Measurements from ENCODE around the gene PIGM. TPM values are rescaled to one million over a fixed set of nuclear protein-coding genes. Genes with fewer than 3 reads are reported as not detected.

PIGM gene
- total and polyA plus RNA-seq, 2 experiments from 2014 or later, result 5.0 TPM

DNA sequence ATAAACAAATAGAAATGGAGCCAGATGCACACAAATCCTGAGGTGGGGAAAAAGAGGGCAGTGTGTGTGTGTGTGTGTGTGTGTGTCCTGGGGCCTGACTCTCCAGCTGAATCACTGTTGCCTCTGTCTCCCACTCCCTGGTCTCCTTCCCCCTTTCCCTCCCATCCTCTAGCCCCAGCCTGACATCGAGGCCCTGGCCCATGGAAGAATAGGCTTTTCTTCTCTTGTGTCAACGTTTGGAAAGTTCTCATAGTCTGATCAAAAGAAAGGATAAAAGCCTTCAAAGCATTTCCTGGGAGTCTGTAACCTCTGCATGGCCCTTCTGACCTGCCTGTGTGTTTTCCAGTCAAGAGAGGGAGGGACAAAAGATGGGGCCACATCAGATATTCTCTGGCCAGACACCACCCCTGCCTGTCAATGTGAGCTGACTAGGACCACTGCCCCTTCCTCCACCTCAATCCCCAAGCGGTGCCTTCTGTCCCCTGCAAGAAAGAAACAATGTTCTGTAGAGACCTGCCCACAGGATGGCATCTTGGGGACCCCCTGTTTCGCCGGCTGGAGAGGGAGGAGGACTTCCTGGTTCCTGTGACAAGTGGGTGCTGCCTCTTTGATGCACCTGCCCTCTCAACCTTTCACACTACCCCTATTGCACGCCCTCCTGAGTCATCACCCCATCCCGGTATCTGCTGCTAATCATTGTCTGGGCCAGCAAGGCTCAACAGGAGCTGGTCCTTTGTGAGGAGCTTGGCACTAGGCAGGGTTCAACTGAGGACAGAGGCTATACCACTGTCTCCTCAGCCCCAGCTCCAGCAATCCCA, 22.0 kb upstream of the PIGM start:
- TF ChIP-seq ZNF114 (CRISPR knock-in tag; IDR thresholded peaks at IDR 0.05) (no peak), EZH2 (IDR thresholded peaks at IDR 0.05; ENCODE audit: low read depth, unreplicated experiment) (no peak), ZNF331 (CRISPR knock-in tag; IDR thresholded peaks at IDR 0.05; ENCODE audit: low read depth) (no peak), EZH2phosphoT487 (IDR thresholded peaks at IDR 0.05; ENCODE audit: unreplicated experiment) (no peak), JUNB (IDR thresholded peaks at IDR 0.05; ENCODE audit: unreplicated experiment) (no peak), NANOG (IDR thresholded peaks at IDR 0.05; ENCODE audit: borderline replicate concordance) (no peak), CREB1 (CRISPR knock-in tag; IDR thresholded peaks at IDR 0.05; ENCODE audit: low read depth) (no peak)
- TF ChIP-seq, protein P1, sequence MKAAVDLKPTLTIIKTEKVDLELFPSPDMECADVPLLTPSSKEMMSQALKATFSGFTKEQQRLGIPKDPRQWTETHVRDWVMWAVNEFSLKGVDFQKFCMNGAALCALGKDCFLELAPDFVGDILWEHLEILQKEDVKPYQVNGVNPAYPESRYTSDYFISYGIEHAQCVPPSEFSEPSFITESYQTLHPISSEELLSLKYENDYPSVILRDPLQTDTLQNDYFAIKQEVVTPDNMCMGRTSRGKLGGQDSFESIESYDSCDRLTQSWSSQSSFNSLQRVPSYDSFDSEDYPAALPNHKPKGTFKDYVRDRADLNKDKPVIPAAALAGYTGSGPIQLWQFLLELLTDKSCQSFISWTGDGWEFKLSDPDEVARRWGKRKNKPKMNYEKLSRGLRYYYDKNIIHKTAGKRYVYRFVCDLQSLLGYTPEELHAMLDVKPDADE (IDR thresholded peaks at IDR 0.05), result no peak
- TF ChIP-seq, protein P2, sequence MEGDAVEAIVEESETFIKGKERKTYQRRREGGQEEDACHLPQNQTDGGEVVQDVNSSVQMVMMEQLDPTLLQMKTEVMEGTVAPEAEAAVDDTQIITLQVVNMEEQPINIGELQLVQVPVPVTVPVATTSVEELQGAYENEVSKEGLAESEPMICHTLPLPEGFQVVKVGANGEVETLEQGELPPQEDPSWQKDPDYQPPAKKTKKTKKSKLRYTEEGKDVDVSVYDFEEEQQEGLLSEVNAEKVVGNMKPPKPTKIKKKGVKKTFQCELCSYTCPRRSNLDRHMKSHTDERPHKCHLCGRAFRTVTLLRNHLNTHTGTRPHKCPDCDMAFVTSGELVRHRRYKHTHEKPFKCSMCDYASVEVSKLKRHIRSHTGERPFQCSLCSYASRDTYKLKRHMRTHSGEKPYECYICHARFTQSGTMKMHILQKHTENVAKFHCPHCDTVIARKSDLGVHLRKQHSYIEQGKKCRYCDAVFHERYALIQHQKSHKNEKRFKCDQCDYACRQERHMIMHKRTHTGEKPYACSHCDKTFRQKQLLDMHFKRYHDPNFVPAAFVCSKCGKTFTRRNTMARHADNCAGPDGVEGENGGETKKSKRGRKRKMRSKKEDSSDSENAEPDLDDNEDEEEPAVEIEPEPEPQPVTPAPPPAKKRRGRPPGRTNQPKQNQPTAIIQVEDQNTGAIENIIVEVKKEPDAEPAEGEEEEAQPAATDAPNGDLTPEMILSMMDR (conservative IDR thresholded peaks at IDR 0.05; ENCODE audit: low read depth in 2 of 2), result no peak
- Mint-ChIP-seq H3K4me1 (peaks cover 6% of the 10 kb centered on the region), H3K27me3 (ENCODE audit: insufficient read depth, low read depth, poor library complexity) (peaks cover 9% of the 10 kb centered on the region), H3K27ac (no peak overlapping the region), H3K36me3 (ENCODE audit: low read depth) (no peaks in the 10 kb centered on the region), H3K4me3 (no peak overlapping the region), H3K9me3 (no peaks in the 10 kb centered on the region)
- H3K79me2 ChIP-seq (replicated peaks; ENCODE audit: insufficient read depth), result no peaks in the 10 kb centered on the region
- peaks cover 6% of the 10 kb centered on the region for H3K4me1 ChIP-seq (ENCODE audit: insufficient read depth)
- DNase-seq (ENCODE audit: low spot score) (no peak), ATAC-seq (no peak)
- no peaks in the 10 kb centered on the region for H3K36me3 ChIP-seq (ENCODE audit: insufficient read depth)
- no peak overlapping the region for H3K4me2 ChIP-seq
- H3K4me3 ChIP-seq, result no peak overlapping the region
- H3K27me3 ChIP-seq (ENCODE audit: insufficient read depth), result no peaks in the 10 kb centered on the region
- H4K20me1 ChIP-seq (replicated peaks; ENCODE audit: insufficient read depth), result no peaks in the 10 kb centered on the region
- no peak overlapping the region for H2AFZ ChIP-seq
- no peaks in the 10 kb centered on the region for H3F3A ChIP-seq (replicated peaks; ENCODE audit: low read depth)
- no peak overlapping the region for H3K27ac ChIP-seq (ENCODE audit: low read depth)
- H3K9me2 ChIP-seq (ENCODE audit: insufficient read depth), result no peaks in the 10 kb centered on the region; the same call in none of the 2 replicates

DNA sequence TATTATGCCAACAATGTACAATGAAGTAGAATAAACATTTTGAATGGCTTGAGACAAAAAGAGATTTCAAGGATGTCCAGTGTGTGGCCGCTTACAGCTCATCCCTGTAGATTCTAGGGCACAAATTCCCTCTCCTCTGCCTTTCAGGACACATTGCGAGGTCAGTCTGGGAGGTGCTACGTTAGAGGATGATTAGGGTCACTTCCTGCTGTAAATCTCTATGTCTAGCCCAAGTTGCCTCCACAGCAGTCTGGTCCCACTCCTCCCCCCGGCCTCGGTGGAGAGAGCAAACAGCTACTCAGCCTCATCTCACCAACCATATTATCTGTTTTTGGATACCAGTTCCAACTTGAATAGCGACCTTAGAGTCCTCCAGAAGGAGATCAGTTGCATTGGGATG, 21.1 kb upstream of the PIGM start:
- no peaks in the 10 kb centered on the region; the same call in none of the 2 replicates for H3K9me2 ChIP-seq (ENCODE audit: insufficient read depth)
- no peaks in the 10 kb centered on the region for H3K79me2 ChIP-seq (replicated peaks; ENCODE audit: insufficient read depth)
- H3K4me3 ChIP-seq, result no peak overlapping the region
- no peaks in the 10 kb centered on the region for H3K27me3 ChIP-seq (ENCODE audit: insufficient read depth)
- H3K27ac Mint-ChIP-seq, result no peak overlapping the region
- no peak overlapping the region for H2AFZ ChIP-seq
- H3K27ac ChIP-seq (ENCODE audit: low read depth), result no peak overlapping the region
- no peaks in the 10 kb centered on the region for H3K9me3 Mint-ChIP-seq
- H3K4me1 ChIP-seq (ENCODE audit: insufficient read depth), result peaks cover 14% of the 10 kb centered on the region
- H3K36me3 ChIP-seq (ENCODE audit: insufficient read depth), result no peaks in the 10 kb centered on the region
- H3K4me2 ChIP-seq, result no peak overlapping the region
- H3F3A ChIP-seq (replicated peaks; ENCODE audit: low read depth), result no peaks in the 10 kb centered on the region
- DNase-seq (ENCODE audit: low spot score) (no peak), ATAC-seq (no peak)
- H3K36me3 Mint-ChIP-seq (ENCODE audit: low read depth), result no peaks in the 10 kb centered on the region
- peaks cover 9% of the 10 kb centered on the region for H3K27me3 Mint-ChIP-seq (ENCODE audit: insufficient read depth, low read depth, poor library complexity)
- H3K4me1 Mint-ChIP-seq, result peaks cover 15% of the 10 kb centered on the region
- no peaks in the 10 kb centered on the region for H4K20me1 ChIP-seq (replicated peaks; ENCODE audit: insufficient read depth)
- H3K4me3 Mint-ChIP-seq, result no peak overlapping the region
- TF ChIP-seq NANOG (IDR thresholded peaks at IDR 0.05; ENCODE audit: borderline replicate concordance) (no peak), ZNF114 (CRISPR knock-in tag; IDR thresholded peaks at IDR 0.05) (no peak), EZH2phosphoT487 (IDR thresholded peaks at IDR 0.05; ENCODE audit: unreplicated experiment) (no peak), EZH2 (IDR thresholded peaks at IDR 0.05; ENCODE audit: low read depth, unreplicated experiment) (no peak)
- TF ChIP-seq, protein P3, sequence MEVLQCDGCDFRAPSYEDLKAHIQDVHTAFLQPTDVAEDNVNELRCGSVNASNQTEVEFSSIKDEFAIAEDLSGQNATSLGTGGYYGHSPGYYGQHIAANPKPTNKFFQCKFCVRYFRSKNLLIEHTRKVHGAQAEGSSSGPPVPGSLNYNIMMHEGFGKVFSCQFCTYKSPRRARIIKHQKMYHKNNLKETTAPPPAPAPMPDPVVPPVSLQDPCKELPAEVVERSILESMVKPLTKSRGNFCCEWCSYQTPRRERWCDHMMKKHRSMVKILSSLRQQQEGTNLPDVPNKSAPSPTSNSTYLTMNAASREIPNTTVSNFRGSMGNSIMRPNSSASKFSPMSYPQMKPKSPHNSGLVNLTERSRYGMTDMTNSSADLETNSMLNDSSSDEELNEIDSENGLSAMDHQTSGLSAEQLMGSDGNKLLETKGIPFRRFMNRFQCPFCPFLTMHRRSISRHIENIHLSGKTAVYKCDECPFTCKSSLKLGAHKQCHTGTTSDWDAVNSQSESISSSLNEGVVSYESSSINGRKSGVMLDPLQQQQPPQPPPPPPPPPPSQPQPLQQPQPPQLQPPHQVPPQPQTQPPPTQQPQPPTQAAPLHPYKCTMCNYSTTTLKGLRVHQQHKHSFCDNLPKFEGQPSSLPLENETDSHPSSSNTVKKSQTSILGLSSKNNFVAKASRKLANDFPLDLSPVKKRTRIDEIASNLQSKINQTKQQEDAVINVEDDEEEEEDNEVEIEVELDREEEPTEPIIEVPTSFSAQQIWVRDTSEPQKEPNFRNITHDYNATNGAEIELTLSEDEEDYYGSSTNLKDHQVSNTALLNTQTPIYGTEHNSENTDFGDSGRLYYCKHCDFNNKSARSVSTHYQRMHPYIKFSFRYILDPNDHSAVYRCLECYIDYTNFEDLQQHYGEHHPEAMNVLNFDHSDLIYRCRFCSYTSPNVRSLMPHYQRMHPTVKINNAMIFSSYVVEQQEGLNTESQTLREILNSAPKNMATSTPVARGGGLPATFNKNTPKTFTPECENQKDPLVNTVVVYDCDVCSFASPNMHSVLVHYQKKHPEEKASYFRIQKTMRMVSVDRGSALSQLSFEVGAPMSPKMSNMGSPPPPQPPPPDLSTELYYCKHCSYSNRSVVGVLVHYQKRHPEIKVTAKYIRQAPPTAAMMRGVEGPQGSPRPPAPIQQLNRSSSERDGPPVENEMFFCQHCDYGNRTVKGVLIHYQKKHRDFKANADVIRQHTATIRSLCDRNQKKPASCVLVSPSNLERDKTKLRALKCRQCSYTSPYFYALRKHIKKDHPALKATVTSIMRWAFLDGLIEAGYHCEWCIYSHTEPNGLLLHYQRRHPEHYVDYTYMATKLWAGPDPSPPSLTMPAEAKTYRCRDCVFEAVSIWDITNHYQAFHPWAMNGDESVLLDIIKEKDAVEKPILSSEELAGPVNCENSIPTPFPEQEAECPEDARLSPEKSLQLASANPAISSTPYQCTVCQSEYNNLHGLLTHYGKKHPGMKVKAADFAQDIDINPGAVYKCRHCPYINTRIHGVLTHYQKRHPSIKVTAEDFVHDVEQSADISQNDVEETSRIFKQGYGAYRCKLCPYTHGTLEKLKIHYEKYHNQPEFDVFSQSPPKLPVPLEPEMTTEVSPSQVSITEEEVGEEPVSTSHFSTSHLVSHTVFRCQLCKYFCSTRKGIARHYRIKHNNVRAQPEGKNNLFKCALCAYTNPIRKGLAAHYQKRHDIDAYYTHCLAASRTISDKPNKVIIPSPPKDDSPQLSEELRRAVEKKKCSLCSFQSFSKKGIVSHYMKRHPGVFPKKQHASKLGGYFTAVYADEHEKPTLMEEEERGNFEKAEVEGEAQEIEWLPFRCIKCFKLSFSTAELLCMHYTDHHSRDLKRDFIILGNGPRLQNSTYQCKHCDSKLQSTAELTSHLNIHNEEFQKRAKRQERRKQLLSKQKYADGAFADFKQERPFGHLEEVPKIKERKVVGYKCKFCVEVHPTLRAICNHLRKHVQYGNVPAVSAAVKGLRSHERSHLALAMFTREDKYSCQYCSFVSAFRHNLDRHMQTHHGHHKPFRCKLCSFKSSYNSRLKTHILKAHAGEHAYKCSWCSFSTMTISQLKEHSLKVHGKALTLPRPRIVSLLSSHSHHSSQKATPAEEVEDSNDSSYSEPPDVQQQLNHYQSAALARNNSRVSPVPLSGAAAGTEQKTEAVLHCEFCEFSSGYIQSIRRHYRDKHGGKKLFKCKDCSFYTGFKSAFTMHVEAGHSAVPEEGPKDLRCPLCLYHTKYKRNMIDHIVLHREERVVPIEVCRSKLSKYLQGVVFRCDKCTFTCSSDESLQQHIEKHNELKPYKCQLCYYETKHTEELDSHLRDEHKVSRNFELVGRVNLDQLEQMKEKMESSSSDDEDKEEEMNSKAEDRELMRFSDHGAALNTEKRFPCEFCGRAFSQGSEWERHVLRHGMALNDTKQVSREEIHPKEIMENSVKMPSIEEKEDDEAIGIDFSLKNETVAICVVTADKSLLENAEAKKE (CRISPR knock-in tag; IDR thresholded peaks at IDR 0.05), result no peak

All from GM23338 (cell line).